Measurements from ENCODE around the gene NLRP7.
"Not testable (repeated sequence)": the region's sequence is repeated elsewhere in the genome, so short reads cannot be mapped to it uniquely, and the experiment has no call there.

Gene NLRP7

GRCh38 chr19:54947381-54947780 lies at the start of gene NLRP7:
Gene NLRP7, minus strand, starts transcription at chr19:54947530.
- H3K27ac ChIP-seq, result no peak within 1 kb of the TSS
- H3K9me3 ChIP-seq (ENCODE audit: control insufficient read depth, low read length), result no peaks in the 10 kb centered on the region
- H3K79me2 ChIP-seq, result no peaks in the 10 kb centered on the region
- no peaks in the 10 kb centered on the region for H3K27me3 ChIP-seq (ENCODE audit: control insufficient read depth, insufficient read depth, low read length)
- no peaks in the 10 kb centered on the region for H3K4me1 ChIP-seq
- H3K9ac ChIP-seq, result no peak within 1 kb of the TSS
- TF ChIP-seq CTCF (IDR thresholded peaks at IDR 0.05), result no peak
- no peak within 1 kb of the TSS for H2AFZ ChIP-seq
- no peak within 1 kb of the TSS for H3K4me2 ChIP-seq (ENCODE audit: low read length)
- H3K36me3 ChIP-seq (ENCODE audit: control insufficient read depth, insufficient read depth, low read length), result no peaks in the 10 kb centered on the region
- H3K4me3 ChIP-seq (ENCODE audit: low read depth, low read length), result no peak within 1 kb of the TSS

GRCh38 chr19:54995561-54995960 lies 48.2 kb upstream of the NLRP7 start:
- no peak overlapping the region for H3K4me2 ChIP-seq (ENCODE audit: low read length)
- H3K4me1 ChIP-seq, result no peaks in the 10 kb centered on the region
- no peak overlapping the region for H3K4me3 ChIP-seq (ENCODE audit: low read depth, low read length)
- H3K27ac ChIP-seq, result no peak overlapping the region
- H2AFZ ChIP-seq, result no peak overlapping the region
- no peaks in the 10 kb centered on the region for H3K27me3 ChIP-seq (ENCODE audit: control insufficient read depth, insufficient read depth, low read length)
- H3K9me3 ChIP-seq (ENCODE audit: control insufficient read depth, low read length), result no peaks in the 10 kb centered on the region
- H3K36me3 ChIP-seq (ENCODE audit: control insufficient read depth, insufficient read depth, low read length), result no peaks in the 10 kb centered on the region
- no peak overlapping the region for H3K9ac ChIP-seq
- no peaks in the 10 kb centered on the region for H3K79me2 ChIP-seq
- no peak for TF ChIP-seq CTCF (IDR thresholded peaks at IDR 0.05)

GRCh38 chr19:54989531-54989930 lies 42.2 kb upstream of the NLRP7 start:
- not testable (repeated sequence) for H3K27me3 ChIP-seq (ENCODE audit: control insufficient read depth, insufficient read depth, low read length); H3K9me3 ChIP-seq (ENCODE audit: control insufficient read depth, low read length); H2AFZ ChIP-seq; H3K4me2 ChIP-seq (ENCODE audit: low read length); H3K27ac ChIP-seq; H3K36me3 ChIP-seq (ENCODE audit: control insufficient read depth, insufficient read depth, low read length); H3K9ac ChIP-seq; H3K79me2 ChIP-seq; H3K4me1 ChIP-seq; H3K4me3 ChIP-seq (ENCODE audit: low read depth, low read length)

GRCh38 chr19:54982562-54982961 lies 35.2 kb upstream of the NLRP7 start:
- not testable (repeated sequence) for H2AFZ ChIP-seq; H3K36me3 ChIP-seq (ENCODE audit: control insufficient read depth, insufficient read depth, low read length); H3K9ac ChIP-seq; H3K79me2 ChIP-seq; H3K27me3 ChIP-seq (ENCODE audit: control insufficient read depth, insufficient read depth, low read length); H3K9me3 ChIP-seq (ENCODE audit: control insufficient read depth, low read length); H3K4me2 ChIP-seq (ENCODE audit: low read length); H3K4me1 ChIP-seq; H3K4me3 ChIP-seq (ENCODE audit: low read depth, low read length); H3K27ac ChIP-seq

- H3K9ac ChIP-seq; H3K79me2 ChIP-seq; H3K4me3 ChIP-seq (ENCODE audit: low read depth, low read length); H3K9me3 ChIP-seq (ENCODE audit: control insufficient read depth, low read length); H3K36me3 ChIP-seq (ENCODE audit: control insufficient read depth, insufficient read depth, low read length); H2AFZ ChIP-seq; H3K4me2 ChIP-seq (ENCODE audit: low read length); H3K27me3 ChIP-seq (ENCODE audit: control insufficient read depth, insufficient read depth, low read length); H3K27ac ChIP-seq; H3K4me1 ChIP-seq: not testable (repeated sequence)
These were observed 26.1 kb upstream of the NLRP7 start for GRCh38 chr19:54973229-54974090.

- H2AFZ ChIP-seq; H3K9me3 ChIP-seq (ENCODE audit: control insufficient read depth, low read length); H3K36me3 ChIP-seq (ENCODE audit: control insufficient read depth, insufficient read depth, low read length); H3K27ac ChIP-seq; H3K4me1 ChIP-seq; H3K79me2 ChIP-seq; H3K4me3 ChIP-seq (ENCODE audit: low read depth, low read length); H3K4me2 ChIP-seq (ENCODE audit: low read length); H3K9ac ChIP-seq; H3K27me3 ChIP-seq (ENCODE audit: control insufficient read depth, insufficient read depth, low read length): not testable (repeated sequence)
These were observed 24.1 kb upstream of the NLRP7 start for GRCh38 chr19:54971446-54971845.
